Erythroblast (primary cell): Measurements from ENCODE around the gene RALGAPA1.

Source experiments
- GATA1 ChIP-seq: IDR thresholded peaks from 2 replicates; pipeline ENCODE4 v1.6.1; 2011; ENCODE audit warnings: low read depth, mild to moderate bottlenecking, control low read depth, low read length, moderate library complexity
- POLR2A ChIP-seq: IDR thresholded peaks from 2 replicates; pipeline ENCODE4 v1.6.1; 2011; ENCODE audit warnings: mild to moderate bottlenecking, low read length

- TF ChIP-seq POLR2A, result no peak
- no peak for TF ChIP-seq GATA1
Observed at GRCh38 chr14:35607380-35607779, 201.7 kb downstream of the RALGAPA1 start.
